IMR-90 (cell line): ENCODE data around the gene LONP1. TPM values are rescaled to one million over a fixed set of nuclear protein-coding genes. Genes with fewer than 3 reads are reported as not detected.

ENCODE experiments used
- ATAC-seq: fragments of 200-7000 bp; cut with Tn5 transposase; 2 replicates; pipeline ENCODE4 v1.9.1; 2020; ENCODE audit warnings: low read depth, mild to moderate bottlenecking, moderate library complexity
- BruUV-seq: library from RNA; stranded (reverse); fragments of 400-500 nt; replicated peaks from 2 replicates; lab custom pipeline; 2021; lab: Mats Ljungman, UMichigan
- CTCF ChIA-PET: fragments of 300-600 bp; formaldehyde crosslinking; extraction: SDS; loops from one replicate; lab custom pipeline; 2021; ENCODE audit warnings: antibody characterized with exemption; lab: Yijun Ruan, JAX
- POLR2A ChIA-PET: fragments of 300-600 bp; sonication (Branson Sonifier 250); formaldehyde crosslinking; loops from one replicate; lab custom pipeline; 2022; ENCODE audit warnings: antibody characterized with exemption; ENCODE audit not compliant: unreplicated experiment; lab: Charles Lee
- DNase-seq: peaks from one replicate; pipeline ENCODE4 v3.0.0; 2013
- H2AFZ ChIP-seq: replicated peaks from 2 replicates; pipeline ENCODE3; 2013; ENCODE audit warnings: low read length, mild to moderate bottlenecking; ENCODE audit not compliant: poor library complexity
- H2AK5ac ChIP-seq: 2 replicates; pipeline ENCODE4 v1.6.1; 2013; ENCODE audit warnings: low read depth, low read length, inconsistent platforms
- H2AK9ac ChIP-seq: replicated peaks from 2 replicates; pipeline ENCODE3; 2013; ENCODE audit warnings: mild to moderate bottlenecking, low read depth, low read length, moderate library complexity; ENCODE audit not compliant: poor library complexity
- H2BK120ac ChIP-seq: 2 replicates; pipeline ENCODE4 v1.6.1; 2013; ENCODE audit warnings: low read depth, low read length, inconsistent platforms
- H2BK15ac ChIP-seq: 3 replicates; pipeline ENCODE4 v1.6.1; 2013; ENCODE audit warnings: low read depth, low read length, inconsistent platforms
- H2BK20ac ChIP-seq: 2 replicates; pipeline ENCODE4 v1.6.1; 2013; ENCODE audit warnings: low read depth, mild to moderate bottlenecking, inconsistent platforms, low read length, moderate library complexity
- H2BK5ac ChIP-seq: 2 replicates; pipeline ENCODE4 v1.6.1; 2013; ENCODE audit warnings: mild to moderate bottlenecking, low read depth, low read length, inconsistent platforms; ENCODE audit not compliant: poor library complexity, severe bottlenecking
- H3K14ac ChIP-seq: replicated peaks from 2 replicates; pipeline ENCODE4 v1.6.1; 2013; ENCODE audit warnings: low read depth, low read length, inconsistent platforms
- H3K18ac ChIP-seq: 2 replicates; pipeline ENCODE4 v1.6.1; 2013; ENCODE audit warnings: low read depth, low read length, control low read depth
- H3K23ac ChIP-seq: 2 replicates; pipeline ENCODE4 v1.6.1; 2013; ENCODE audit warnings: low read depth, low read length, inconsistent platforms
- H3K27ac ChIP-seq: 2 replicates; pipeline ENCODE4 v1.5.1; 2013; ENCODE audit warnings: mild to moderate bottlenecking, control low read depth, low read length; ENCODE audit not compliant: insufficient read depth
- H3K27me3 ChIP-seq: 2 replicates; pipeline ENCODE4 v1.6.1; 2013; ENCODE audit warnings: low read length; ENCODE audit not compliant: control insufficient read depth, insufficient read depth
- H3K36me3 ChIP-seq: 2 replicates; pipeline ENCODE4 v1.6.1; 2013; ENCODE audit warnings: low read length, mixed read lengths; ENCODE audit not compliant: control insufficient read depth, insufficient read depth
- H3K4ac ChIP-seq: 2 replicates; pipeline ENCODE4 v1.6.1; 2013; ENCODE audit warnings: low read depth, low read length, inconsistent platforms
- H3K4me1 ChIP-seq: 2 replicates; pipeline ENCODE4 v1.6.1; 2013; ENCODE audit warnings: low read length, mixed read lengths; ENCODE audit not compliant: control insufficient read depth, insufficient read depth
- H3K4me2 ChIP-seq: 2 replicates; pipeline ENCODE4 v1.6.1; 2013; ENCODE audit warnings: low read depth, mild to moderate bottlenecking, control low read depth, low read length, moderate library complexity
- H3K4me3 ChIP-seq: 2 replicates; pipeline ENCODE4 v1.5.1; 2013; ENCODE audit warnings: low read depth, mild to moderate bottlenecking, control low read depth, low read length, moderate library complexity; ENCODE audit not compliant: insufficient read depth
- H3K56ac ChIP-seq: 2 replicates; pipeline ENCODE4 v1.6.1; 2013; ENCODE audit warnings: low read length, inconsistent platforms; ENCODE audit not compliant: insufficient read depth; ENCODE audit errors: extremely low read depth
- H3K79me1 ChIP-seq, 2 experiments: 2 replicates each; pipeline ENCODE4 v1.6.1; 2013; ENCODE audit warnings: low read length in 2 of 2, inconsistent platforms in 1 of 2, low read depth in 1 of 2
- H3K9ac ChIP-seq: 2 replicates; pipeline ENCODE4 v1.6.1; 2013; ENCODE audit warnings: low read depth, low read length, control low read depth
- H3K9me1 ChIP-seq: 2 replicates; pipeline ENCODE4 v1.6.1; 2013; ENCODE audit warnings: low read length, inconsistent platforms; ENCODE audit not compliant: insufficient read depth
- H3K9me3 ChIP-seq: 2 replicates; pipeline ENCODE4 v1.6.1; 2013; ENCODE audit warnings: low read length; ENCODE audit not compliant: control insufficient read depth, insufficient read depth
- H4K20me1 ChIP-seq: 2 replicates; pipeline ENCODE4 v1.6.1; 2013; ENCODE audit warnings: low read length, inconsistent platforms; ENCODE audit not compliant: insufficient read depth
- H4K5ac ChIP-seq: 2 replicates; pipeline ENCODE4 v1.6.1; 2013; ENCODE audit warnings: mild to moderate bottlenecking, low read depth, low read length, control low read depth
- H4K8ac ChIP-seq, 2 experiments: 2 replicates each; pipeline ENCODE4 v1.6.1; 2013; ENCODE audit warnings: low read depth in 2 of 2, low read length in 2 of 2, control low read depth in 1 of 2, inconsistent platforms in 1 of 2
- H4K91ac ChIP-seq: 2 replicates; pipeline ENCODE4 v1.6.1; 2013; ENCODE audit warnings: low read depth, low read length, inconsistent platforms; ENCODE audit not compliant: insufficient read depth
- BHLHE40 ChIP-seq: fragments of 150-350 bp; IDR thresholded peaks from 2 replicates; pipeline ENCODE4 v1.6.1; 2016; ENCODE audit warnings: mild to moderate bottlenecking, low read depth, low read length
- CTCF ChIP-seq: conservative IDR thresholded peaks from 2 replicates; pipeline ENCODE4 v1.5.1; 2012; ENCODE audit warnings: mild to moderate bottlenecking, low read depth, low read length, improper control_type of control experiment
- FOS ChIP-seq: fragments of 150-350 bp; IDR thresholded peaks from 2 replicates; pipeline ENCODE4 v1.6.1; 2016; ENCODE audit warnings: low read depth, low read length
- MAFK ChIP-seq: IDR thresholded peaks from 2 replicates; pipeline ENCODE4 v1.6.1; 2012; ENCODE audit warnings: low read depth, low read length, improper control_type of control experiment
- MAZ ChIP-seq: IDR thresholded peaks from 2 replicates; pipeline ENCODE4 v1.6.1; 2012; ENCODE audit warnings: low read depth, mild to moderate bottlenecking, low read length, improper control_type of control experiment, moderate library complexity, borderline replicate concordance
- MXI1 ChIP-seq: IDR thresholded peaks from 2 replicates; pipeline ENCODE4 v1.6.1; 2012; ENCODE audit warnings: low read depth, mild to moderate bottlenecking, low read length, moderate library complexity, borderline replicate concordance
- NFE2L2 ChIP-seq: fragments of 150-350 bp; IDR thresholded peaks from 2 replicates; pipeline ENCODE4 v1.6.1; 2016; ENCODE audit warnings: low read depth, mild to moderate bottlenecking, low read length
- RAD21 ChIP-seq: IDR thresholded peaks from 2 replicates; pipeline ENCODE4 v1.6.1; 2012; ENCODE audit warnings: low read length, improper control_type of control experiment
- RCOR1 ChIP-seq: IDR thresholded peaks from 2 replicates; pipeline ENCODE4 v1.6.1; 2012; ENCODE audit warnings: mild to moderate bottlenecking, low read length, improper control_type of control experiment; ENCODE audit not compliant: insufficient replicate concordance
- RFX5 ChIP-seq: IDR thresholded peaks from 2 replicates; pipeline ENCODE4 v1.8.0; 2012; ENCODE audit warnings: low read depth, mild to moderate bottlenecking, low read length, moderate library complexity
- SMC3 ChIP-seq: fragments of 150-350 bp; IDR thresholded peaks from 2 replicates; pipeline ENCODE4 v1.6.1; 2016; ENCODE audit warnings: low read depth, mild to moderate bottlenecking, antibody characterized with exemption, low read length, moderate library complexity
- USF2 ChIP-seq: fragments of 150-350 bp; IDR thresholded peaks from 2 replicates; pipeline ENCODE4 v1.6.1; 2017; ENCODE audit warnings: mild to moderate bottlenecking, antibody characterized with exemption, low read length, low read depth
- WGBS, 2 experiments: methylation state at CpG; one replicate each; pipeline versions ENCODE4 v1.1.5 to v1.1.7; 2013; ENCODE audit warnings: missing lambda C conversion rate in 2 of 2; ENCODE audit not compliant: insufficient read length in 1 of 2; ENCODE audit errors: extremely low coverage in 2 of 2; 5-methylcytosine and 5-hydroxymethylcytosine counted together
- dilution Hi-C: fragments of 300-500 bp; cut with HindIII; formaldehyde crosslinking; loops from one replicate; pipeline ENCODE4 v1.14.3; 2018; ENCODE audit warnings: low sequenced_read_pairs; ENCODE audit not compliant: unreplicated experiment
- in situ Hi-C: fragments of 300-500 bp; cut with MboI; formaldehyde crosslinking; loops from 3 replicates; pipeline ENCODE4 v1.14.3; 2019; ENCODE audit warnings: low sequenced_read_pairs, inconsistent platforms, mixed read lengths
- intact Hi-C: fragments of 100-400 bp; cut with micrococcal nuclease; formaldehyde crosslinking; loops from 2 replicates; pipeline ENCODE4 v1.10.0; 2022
- polyA plus RNA-seq, 3 experiments: library from polyadenylated mRNA; depleted of rRNA; stranded (reverse); fragments of >200 nt; gene quantifications; 2 replicates each; pipeline ENCODE4 v1.2.3, GENCODE V29; 2012; ENCODE audit warnings: low replicate concordance in 1 of 3
- total RNA-seq: library from RNA; depleted of rRNA; stranded (reverse); fragments of >200 nt; gene quantifications from 2 replicates; pipeline ENCODE4 v1.2.3, GENCODE V29; 2012

LONP1 gene
- total and polyA plus RNA-seq, 2 of the 4 experiments (the other 2 are of a cell fraction), result 64.2 to 93.2 TPM

GRCh38 chr19:5767949-5768348 is 48.0 kb upstream of the LONP1 start (continued):
- TF ChIP-seq USF2 (no peak), MAZ (no peak), MXI1 (no peak), RAD21 (no peak), SMC3 (no peak)

- Histone ChIP-seq H2BK5ac (no peak overlapping the region), H3K18ac (no peak overlapping the region), H2BK15ac (no peak overlapping the region), H3K14ac (no peak overlapping the region), H2BK120ac (no peak overlapping the region), H3K23ac (no peak overlapping the region), H3K27ac (no peak overlapping the region), H3K4me1 (no peaks in the 10 kb centered on the region), H3K56ac (no peak overlapping the region), H3K27me3 (no peaks in the 10 kb centered on the region), H3K9me3 (0 out of 2 replicates have a peak, but pooled peaks cover 3% of the 10 kb centered on the region), H2AK9ac (no peak overlapping the region), H3K36me3 (no peaks in the 10 kb centered on the region), H3K4ac (no peak overlapping the region), H3K9ac (no peak overlapping the region), H2BK20ac (no peak overlapping the region), H3K79me1 (no peaks in the 10 kb centered on the region), H4K8ac (no peak overlapping the region), H4K20me1 (no peaks in the 10 kb centered on the region), H2AFZ (no peak overlapping the region), H4K91ac (no peak overlapping the region), H3K9me1 (no peaks in the 10 kb centered on the region), H4K5ac (no peak overlapping the region), H3K4me2 (no peak overlapping the region), H3K4me3 (no peak overlapping the region), H2AK5ac (no peak overlapping the region)
- 100% methylated on average over 1 of the region's 3 CpGs; no CpG with 5 or more reads in 1 of the 2 experiments for WGBS, 2 experiments
- CTCF ChIA-PET, result no interaction called here
- DNase-seq (no peak), ATAC-seq (no peak)
- intact Hi-C loops (no loop called here), in situ Hi-C loops (no loop called here), dilution Hi-C loops (no loop called here)
- POLR2A ChIA-PET, result no interaction called here
- TF ChIP-seq CTCF, result no peak
- TF ChIP-seq MAFK, result no peak
- TF ChIP-seq USF2, result no peak
- no peak for TF ChIP-seq NFE2L2
- TF ChIP-seq RAD21, result no peak
- TF ChIP-seq FOS, result no peak
- TF ChIP-seq RFX5, result no peak
- TF ChIP-seq SMC3, result no peak
- no peak for TF ChIP-seq BHLHE40
- no peak for TF ChIP-seq RCOR1
- no TSS peak for BruUV-seq
Observed at GRCh38 chr19:5765220-5765619, 45.3 kb upstream of the LONP1 start.
